NCI-H1092 (cell line): Measurements from ENCODE around the gene SPEM3.

ENCODE experiments used
- DNase-seq: peaks from one replicate; lab custom pipeline; 2025; lab: John Stamatoyannopoulos, UW

Gene SPEM3

DNA sequence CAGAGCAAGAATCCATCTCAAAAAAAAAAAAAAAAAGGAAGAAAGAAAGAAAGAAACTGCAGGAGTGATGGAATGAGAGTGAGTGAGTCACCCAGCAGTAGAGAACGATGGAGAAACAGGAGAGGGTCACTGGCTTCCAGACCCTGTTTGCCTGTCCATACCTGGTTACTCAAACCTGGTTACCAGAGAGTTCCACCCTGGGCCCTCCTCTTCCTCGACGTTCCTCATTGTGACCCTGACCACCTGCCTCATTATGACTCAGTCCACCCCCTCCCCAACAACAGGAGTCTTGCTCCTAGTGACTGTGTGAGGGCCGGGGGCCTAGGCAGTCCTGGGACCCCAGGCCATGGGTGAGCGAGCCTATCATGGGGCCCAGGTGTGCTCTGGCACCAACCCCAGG lies at the start of gene SPEM3:
TSS of gene SPEM3 (plus strand) at position 301 of the 400 bp plus-strand sequence. CDS start at position 347, 46 bp downstream.
- no peak for DNase-seq

DNA sequence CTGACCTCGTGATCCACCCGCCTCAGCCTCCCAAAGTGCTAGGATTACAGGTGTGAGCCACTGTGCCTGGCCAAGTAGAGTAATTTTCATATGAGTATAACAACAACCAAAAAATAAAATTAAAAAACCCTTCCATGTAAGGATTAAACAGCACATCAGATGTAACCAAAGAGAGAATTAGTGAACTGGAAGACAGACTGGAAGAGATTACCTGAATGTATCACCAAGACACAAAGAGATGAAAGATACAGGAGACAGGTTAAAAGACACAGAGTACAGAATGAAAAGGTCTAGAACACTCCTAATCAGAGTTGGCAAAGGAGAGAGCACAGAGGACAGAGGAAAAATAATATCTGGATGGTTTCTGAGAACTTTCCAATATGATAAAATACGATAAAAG lies 49.5 kb upstream of the SPEM3 start:
- DNase-seq: no peak

DNA sequence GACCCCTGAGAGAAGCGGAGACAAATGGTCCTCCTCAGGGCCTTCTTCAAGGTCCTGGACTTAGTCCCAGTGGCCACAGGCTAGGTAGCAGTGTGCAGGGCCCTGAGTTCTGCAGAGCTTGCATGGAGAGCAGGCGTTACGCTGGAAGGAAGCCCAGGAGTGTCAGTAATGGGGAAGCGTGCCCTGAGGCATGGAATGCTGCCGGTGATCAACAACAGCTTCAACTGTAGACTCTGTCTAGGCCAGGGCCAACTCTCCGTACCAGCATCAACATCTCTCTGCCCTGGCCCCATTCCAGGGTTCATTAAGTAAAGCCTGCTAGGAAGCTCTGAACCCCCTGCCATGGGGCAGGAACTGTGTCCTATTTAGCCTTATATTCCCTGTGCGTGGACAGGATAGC lies 48.3 kb upstream of the SPEM3 start:
- no peak for DNase-seq

DNA sequence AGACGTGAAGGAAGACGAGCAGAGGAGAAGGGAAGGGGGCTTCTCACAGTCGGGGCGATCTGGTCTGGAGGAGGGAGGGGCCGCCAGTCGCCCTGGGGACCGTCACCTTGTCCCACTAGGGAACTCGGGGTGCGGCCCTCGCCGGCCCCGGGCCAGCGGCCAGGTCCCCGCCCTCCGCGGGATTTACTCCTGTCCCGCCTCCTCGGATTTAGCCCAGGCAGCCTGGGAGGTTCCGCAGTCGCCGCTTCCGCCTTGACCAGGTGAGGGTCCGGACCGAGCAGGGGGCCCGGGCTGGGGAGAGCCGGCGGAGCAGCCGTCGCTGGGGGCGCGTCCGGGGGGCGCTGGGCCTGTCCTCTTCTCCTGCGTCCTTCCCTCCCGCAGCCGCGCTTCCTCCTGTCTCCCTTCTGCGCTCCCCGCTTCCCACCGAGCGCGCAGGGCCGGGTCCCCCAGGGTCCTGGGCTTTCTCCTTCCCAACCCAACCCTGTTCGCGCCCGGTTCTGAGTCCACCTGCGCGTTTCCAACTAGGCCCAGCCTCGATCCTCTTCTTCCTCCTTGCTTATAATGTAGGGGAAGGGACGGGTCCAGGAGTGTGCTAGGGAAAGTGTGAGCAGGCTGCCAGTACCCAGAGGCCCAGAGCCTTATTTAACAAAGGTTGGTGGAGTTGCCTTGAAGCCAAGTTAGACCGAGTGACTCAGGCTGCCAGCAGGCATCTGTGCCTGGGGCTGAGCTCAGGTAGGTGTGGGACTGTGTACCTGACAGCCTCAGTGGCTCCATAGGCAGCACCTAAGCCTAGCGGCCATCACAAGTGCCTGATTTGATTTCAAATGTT lies 47.6 kb upstream of the SPEM3 start, which contains the start of gene TNK1:
TSS of gene TNK1 (plus strand) at position 235 of the 829 bp plus-strand sequence. CDS start 1,838 bp downstream, outside the sequence.
- DNase-seq: no peak

DNA sequence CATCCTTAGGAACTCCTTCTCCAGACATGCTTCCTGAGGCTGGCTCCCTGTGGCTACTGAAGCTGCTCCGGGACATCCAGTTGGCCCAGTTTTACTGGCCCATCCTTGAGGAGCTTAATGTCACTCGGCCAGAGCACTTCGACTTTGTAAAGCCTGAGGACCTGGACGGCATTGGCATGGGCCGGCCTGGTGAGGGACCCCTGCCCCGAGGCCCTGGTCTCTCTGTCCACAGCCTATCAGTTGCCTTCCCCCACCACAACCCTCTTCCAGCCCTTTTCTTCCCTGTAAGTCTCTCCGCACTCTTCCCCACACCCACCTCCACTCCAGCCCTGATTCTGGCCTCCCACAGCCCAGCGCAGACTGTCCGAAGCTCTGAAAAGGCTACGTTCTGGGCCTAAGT lies 45.8 kb upstream of the SPEM3 start:
- DNase-seq: no peak

DNA sequence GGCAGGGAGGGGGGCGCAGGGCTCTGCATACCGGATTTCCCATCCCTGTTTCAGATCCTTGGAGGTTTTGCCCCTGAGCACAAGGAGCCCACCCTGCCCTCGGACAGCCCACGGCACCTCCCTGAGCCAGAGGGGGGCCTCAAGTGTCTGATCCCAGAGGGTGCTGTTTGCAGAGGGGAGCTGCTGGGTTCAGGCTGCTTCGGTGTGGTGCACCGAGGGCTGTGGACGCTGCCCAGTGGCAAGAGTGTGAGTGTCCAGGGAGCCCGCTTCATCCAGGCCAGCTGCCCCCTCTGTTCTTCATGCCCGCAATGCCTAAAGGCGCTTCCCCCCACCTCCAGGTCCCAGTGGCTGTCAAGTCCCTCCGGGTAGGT lies 45.3 kb upstream of the SPEM3 start:
- no peak for DNase-seq

DNA sequence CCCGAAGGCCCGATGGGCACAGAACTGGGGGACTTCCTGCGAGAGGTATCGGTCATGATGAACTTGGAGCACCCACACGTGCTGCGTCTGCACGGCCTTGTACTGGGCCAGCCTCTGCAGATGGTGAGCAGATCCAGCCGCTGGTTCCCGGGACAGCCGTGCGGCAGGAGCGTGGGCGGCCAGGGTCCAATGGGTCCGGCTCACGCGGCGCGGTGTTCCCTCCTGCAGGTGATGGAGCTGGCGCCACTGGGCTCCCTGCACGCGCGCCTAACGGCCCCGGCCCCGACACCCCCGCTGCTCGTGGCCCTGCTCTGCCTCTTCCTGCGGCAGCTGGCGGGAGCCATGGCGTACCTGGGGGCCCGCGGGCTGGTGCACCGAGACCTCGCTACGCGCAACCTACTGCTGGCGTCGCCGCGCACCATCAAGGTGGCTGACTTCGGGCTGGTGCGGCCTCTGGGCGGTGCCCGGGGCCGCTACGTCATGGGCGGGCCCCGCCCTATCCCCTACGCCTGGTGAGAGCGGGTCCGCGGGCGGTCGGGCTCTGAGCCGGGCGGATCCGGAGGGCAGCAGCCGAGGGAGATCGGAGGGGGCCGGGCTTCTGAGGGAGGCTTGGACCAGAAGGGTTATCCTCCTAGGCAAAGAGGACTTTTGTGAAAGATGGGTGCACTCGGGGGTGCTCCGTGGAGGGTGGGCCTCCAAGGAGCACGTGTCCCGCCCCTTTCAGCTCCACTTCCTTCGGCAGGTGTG lies 44.7 kb upstream of the SPEM3 start:
- DNase-seq: peak; percentile 44

DNA sequence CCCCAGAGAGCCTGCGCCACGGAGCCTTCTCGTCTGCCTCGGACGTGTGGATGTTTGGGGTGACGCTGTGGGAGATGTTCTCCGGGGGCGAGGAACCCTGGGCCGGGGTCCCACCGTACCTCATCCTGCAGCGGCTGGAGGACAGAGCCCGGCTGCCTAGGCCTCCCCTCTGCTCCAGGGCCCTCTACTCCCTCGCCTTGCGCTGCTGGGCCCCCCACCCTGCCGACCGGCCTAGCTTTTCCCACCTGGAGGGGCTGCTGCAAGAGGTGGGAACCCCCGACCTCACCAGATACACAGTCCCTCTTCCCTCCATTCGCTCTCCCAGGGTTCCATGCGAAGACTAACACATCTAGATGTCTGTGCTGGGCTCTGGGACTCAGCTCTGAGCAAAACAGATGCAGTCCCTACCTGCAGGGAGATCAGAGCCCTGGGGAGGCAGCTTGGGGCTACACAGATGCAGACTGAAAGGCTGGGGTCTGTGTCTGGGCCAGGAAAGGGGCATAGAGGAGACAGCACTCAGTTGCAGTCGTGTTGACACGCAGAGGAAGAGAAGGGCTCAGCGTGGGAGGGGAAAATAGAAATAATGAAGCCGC lies 44.1 kb upstream of the SPEM3 start:
- no peak for DNase-seq

DNA sequence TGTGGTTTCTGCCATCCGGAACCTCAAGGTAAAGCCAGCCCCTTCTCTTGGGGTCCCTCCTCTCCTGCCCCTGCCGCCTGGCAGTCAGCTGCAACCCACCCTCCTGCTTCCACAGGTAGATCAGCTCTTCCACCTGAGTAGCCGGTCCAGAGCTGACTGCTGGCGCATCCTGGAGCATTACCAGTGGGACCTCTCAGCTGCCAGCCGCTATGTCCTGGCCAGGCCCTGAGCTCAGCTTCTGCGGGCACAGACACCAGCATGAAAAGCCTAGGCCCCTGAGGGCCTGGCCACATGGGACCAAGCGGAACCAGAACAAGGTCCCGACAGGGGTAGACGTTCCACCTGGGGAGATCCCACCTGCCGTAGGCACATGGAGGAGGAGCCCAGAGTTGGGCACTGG lies 39.8 kb upstream of the SPEM3 start:
- no peak for DNase-seq

DNA sequence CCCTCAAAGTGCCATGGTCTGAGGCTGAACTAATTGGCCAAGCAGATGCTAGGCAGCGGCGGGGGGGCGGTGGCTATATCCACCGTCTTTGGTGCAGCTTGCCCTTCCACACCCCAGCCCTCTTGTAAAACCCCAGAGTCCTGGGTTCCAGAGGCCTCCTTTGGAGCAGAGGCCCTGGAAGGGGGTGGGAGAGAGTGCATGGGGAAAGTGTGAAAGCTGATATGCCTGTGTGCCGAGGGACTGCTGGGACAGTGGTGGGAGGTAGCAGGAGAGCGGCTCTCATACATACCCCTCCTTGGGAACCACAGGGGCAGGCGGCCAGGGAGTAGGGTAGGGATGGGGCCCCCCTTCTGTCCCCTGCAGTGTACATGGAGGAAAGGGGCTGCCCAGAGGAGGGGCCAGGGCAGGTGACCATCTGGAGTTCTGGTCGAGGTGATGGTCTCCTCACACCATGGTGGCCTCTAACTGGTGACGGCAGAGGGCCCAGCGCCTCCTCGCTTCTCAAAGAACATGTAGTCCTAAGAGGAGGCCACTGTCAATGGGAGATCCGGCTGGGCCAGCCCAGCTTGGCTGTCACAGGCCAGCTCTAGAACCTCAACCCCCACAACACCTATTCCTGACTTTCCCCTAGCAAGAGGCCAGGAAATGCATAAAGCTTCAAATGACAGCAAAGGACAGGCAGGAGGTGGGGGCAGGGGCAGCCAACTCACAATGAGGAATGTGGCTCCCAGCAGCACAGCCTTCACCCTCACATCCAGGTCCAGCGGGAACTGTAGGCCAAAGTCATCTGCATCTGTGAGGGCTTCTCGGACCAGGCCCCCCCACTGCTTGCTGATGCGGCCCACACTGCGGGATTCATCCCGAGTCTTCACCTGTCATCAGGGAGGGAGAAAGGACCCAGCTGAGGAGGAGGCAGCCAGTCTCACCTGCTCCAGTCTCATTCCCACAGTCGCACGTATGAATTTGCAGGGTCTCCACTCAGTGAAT lies 38.4 kb upstream of the SPEM3 start:
- no peak for DNase-seq

DNA sequence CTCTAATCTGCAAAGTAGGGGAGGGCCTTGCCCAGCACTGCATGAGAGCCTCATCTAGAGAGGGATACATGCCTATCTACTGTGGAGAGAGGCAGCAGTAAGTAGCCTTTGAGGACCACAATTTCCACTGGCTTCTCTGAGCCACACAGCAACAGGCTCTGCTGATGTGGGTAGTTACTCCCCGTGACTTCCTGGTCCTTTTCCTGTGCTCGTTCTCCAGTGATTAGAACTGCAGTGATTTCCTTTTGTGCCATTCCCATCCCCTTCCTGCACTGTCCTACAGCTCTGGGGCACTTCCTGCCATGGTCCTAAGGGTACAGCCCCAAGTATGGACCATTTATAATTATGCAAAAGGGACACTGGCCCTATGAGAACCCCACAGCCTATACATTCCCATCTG lies 37.4 kb upstream of the SPEM3 start:
- DNase-seq: no peak

DNA sequence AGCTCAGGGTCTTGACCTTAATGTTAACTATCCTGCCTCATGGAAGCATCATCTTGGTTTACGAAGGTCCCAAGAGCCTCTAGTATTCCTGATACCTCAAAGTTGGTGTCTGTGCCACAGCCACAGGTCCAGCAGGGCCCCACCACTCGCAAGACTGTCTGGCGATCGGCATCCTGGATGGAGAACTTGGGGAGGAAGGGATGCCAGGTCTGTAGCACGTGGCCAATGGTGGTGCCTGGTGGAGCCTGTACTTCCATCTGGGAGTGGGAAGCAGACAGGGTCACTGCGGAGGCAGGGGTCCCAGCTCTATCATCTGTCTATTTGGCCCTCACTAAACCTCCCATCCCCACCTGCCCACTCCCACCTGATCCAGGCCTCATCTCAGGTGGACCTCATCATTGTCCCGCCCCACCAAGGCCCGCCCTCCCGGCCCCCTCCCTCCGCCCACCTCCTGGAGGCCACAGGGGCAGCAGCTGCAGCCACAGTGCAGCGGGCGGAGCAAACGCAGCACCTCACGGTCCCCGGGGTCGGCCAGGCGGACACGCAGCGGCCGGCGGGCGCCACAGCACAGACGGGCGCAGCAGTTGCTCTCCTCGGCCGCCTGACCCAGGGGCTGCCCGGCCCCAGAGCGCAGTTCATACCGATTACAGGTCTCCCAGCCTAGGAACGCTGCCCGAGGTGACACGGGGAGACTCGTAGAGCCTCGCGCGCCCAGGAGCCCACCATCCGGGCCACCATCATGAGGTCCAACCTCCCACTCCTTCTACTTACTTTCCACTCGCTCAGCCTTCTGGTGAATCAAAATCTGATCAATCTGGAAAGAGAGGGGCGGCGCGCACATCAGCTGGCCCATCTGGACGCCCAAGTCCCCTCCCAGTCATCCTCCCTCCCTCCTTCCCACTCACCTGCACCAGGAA lies 35.7 kb upstream of the SPEM3 start:
- no peak for DNase-seq

DNA sequence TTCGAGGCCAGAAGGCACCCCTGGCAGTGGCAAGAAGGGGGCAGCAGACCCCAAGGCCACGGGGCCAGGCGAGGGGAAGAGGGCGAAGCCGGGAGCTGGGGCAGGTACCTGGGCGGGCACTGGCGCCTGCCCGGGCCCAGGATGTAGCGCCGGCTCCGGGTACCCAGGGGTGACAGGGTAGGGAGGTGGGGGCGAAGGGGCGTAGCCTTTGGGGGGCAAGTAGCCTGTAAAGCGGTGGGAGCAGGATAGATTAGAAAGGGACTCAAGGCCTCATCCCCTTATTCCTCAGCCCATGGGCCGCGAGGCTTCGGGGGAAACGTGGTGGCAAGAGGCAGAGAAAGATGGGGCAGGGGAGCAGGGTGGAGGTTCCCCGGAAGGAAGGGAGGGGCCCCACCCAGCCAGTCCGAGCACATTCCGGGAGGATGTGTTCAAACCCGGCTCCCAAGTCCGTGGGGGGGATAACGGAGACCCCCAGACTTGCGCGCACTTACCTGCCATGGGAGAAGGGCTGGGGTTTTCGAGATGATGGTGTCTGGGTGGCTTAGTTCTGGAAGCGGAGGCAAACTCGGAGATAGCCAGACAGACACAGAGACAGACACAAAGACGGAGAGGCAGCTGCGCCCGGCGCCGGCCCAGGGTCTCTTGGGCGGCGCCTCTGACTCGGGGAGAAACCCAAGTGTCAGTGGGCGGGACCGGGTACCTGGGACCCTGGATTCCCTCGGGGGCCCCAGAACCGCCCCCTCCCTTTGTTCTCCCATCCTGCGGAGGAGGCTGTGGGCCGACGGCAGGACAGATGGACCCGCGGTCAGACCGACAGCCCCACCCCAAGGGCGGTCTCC lies 34.8 kb upstream of the SPEM3 start:
- DNase-seq: no peak

DNA sequence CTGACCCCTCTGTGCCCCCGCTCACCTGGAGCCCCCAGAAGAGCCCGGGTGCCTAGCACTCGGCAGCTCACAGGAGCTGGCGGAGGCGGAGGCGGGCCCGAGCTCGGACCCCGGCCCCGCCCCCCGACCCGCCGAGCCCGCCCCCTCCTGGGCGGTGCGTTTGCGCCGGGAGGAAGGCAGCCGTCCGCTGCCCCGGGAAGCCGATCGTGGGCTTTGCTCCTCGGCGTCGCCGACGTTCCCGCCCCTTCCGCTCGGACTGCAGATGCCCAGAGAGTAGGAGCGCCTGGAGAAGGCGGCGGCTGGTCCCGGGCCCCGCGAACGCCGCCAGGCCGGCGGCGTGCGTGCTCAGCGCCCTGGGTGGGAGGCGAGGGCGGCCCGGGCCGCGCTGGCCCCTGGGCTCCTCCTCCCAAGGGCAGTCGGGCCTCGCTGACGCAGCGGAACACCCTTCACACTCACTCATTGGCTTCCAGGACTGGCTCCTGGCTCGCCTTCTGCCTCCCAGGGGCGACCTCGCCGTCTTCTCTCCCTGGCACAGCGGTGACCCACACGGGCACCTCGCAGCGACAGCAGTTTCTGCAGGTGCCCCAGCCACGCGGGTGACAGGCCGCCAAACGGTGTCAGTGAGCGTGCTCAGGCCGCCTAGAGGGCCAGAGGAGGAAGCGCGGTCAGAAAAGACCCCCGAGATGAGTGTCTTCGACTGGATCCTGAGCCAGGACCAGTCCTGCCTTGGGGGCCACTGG lies 34.0 kb upstream of the SPEM3 start, which contains the start of gene PLSCR3:
TSS of gene PLSCR3 (minus strand) at position 74 of the 740 bp plus-strand sequence. CDS start 415 bp downstream, outside the sequence.
- DNase-seq: peak; percentile 55

DNA sequence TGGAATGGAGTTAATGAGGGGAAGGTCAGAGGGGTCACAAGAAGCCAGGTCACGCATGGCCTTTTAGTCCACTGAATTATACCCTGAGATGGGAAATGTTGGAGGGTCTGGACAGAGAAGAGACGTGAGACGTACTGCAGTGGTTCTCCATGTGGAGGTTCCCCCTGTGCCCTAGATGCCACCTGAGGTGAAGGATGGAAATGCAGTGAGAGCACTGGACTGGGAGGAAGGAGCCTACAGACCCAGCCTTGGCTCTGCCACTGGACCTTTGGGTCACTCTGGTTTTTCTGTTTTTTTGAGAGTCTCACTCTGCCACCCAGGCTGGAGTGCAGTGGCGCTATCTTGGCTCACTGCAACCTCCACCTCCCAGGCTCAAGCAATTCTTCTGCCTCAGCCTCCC lies 32.5 kb upstream of the SPEM3 start:
- no peak for DNase-seq

DNA sequence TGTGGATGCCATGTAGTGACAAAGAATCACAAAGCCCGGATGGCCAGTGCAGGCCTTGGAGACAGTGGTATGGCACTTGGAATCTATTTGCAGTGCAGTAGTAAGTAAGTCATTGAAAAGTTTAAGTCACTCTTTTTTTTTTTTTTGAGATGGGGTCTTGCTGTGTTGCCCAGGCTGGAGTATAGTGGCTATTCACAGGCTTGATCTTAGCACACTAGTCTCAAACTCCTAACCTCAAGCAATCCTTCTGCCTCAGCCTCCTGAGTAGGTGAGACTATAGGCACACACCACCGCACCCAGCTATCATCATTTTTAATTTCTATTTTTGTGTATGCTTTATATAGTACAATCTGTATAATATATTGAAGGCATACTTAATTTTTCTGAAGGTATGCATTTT lies 30.0 kb upstream of the SPEM3 start:
- no peak for DNase-seq

DNA sequence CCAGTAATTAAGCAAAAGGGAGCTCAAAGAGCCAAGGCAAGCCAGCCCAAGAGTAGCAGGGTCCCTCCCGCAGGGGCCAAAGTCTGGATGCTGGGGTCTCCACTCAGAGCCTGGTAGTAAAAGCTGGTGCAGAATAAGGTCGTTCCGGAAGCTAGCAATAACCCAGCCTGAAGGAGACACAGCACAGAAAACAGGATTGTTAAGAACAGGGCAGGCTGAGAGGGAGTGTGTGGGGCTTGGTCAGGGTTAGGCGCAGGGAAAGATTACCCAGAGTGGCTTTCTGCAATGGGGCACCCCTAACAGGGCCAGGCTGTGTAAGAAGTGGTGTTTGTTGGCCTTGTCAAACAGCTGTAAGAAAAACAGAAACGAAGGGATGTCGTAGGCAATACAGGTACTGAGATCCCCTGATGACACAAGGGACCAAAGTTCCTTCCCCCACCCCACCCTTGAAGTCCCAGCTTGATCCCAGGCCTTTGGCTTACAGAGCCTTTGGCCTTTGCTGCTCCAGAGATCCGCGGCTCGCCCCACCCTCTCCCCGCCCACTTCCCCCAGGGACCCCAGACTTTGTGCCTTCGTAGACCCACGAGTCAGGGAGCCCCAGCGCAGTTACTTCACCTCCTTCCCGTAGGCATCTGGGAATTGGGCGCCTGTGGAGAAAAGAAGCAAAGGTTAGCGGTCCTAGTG lies 25.5 kb upstream of the SPEM3 start:
- no peak for DNase-seq

DNA sequence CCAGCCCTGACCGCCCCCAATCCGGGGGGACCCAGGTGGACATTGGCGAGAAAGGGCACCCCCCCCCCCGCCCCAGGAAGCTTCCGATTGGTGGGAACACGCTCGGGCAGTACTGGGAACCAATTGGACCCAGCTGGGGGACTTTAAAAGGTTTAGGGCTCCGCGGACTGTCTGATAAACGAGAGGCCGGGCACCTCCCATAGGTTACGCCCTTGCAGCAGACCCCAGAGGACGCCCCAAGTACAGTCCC lies 25.0 kb upstream of the SPEM3 start:
- peak; percentile 49 for DNase-seq
